Kasumi-1 (cell line): ENCODE data around the gene PTBP3.
"Not testable (repeated sequence)": the region's sequence is repeated elsewhere in the genome, so short reads cannot be mapped to it uniquely, and the experiment has no call there.

Source experiments
- DNase-seq, 2 experiments: peaks; one replicate each; lab custom pipeline; 2025; lab: John Stamatoyannopoulos, UW

The PTBP3 gene, protein sequence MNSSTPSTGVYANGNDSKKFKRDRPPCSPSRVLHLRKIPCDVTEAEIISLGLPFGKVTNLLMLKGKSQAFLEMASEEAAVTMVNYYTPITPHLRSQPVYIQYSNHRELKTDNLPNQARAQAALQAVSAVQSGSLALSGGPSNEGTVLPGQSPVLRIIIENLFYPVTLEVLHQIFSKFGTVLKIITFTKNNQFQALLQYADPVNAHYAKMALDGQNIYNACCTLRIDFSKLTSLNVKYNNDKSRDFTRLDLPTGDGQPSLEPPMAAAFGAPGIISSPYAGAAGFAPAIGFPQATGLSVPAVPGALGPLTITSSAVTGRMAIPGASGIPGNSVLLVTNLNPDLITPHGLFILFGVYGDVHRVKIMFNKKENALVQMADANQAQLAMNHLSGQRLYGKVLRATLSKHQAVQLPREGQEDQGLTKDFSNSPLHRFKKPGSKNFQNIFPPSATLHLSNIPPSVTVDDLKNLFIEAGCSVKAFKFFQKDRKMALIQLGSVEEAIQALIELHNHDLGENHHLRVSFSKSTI

GRCh38 chr9:112332977-112333638 is at the start of gene PTBP3:
TSS of gene PTBP3 (minus strand) at chr9:112333619. CDS start at chr9:112297865, 35,754 bp downstream.
- no peak for DNase-seq

DNA sequence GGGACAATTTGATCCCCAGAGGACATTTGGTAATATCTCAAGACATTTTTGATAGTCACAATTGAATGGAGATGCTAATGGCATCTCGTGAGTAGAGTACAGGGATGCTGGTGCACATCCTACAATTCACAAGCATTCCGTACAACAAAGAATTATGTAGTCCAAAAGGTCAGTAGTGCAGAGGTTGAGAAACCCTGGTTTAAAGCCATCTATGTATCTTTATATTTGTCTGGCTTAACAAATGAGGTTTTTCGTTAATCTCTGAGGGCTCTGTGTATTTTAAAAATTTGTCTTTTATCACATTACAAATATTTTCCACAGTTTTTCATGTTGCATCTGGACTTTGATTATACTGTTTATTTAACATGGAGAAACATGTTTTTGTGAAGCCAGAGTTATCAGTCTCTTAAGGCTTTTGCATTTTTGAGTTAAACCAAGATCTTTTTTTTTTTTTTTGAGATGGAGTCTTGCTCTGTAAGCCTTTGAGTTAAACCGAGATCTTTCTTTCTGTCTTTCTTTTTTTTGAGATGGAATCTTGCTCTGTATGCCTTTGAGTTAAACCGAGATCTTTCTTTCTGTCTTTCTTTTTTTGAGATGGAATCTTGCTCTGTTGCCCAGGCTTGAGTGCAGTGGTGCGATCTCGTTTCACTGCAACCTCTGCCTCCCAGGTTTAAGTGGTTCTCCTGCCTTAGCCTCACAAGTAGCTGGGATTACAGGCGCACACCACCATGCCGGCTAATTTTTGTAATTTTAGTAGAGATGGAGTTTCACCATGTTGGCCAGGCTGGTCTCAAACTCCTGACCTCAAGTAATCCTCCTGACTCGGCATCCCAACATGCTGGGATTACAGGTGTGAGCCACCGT is 49.3 kb upstream of the PTBP3 start:
- no peak for DNase-seq

- DNase-seq: no peak
These were observed 48.6 kb upstream of the PTBP3 start for GRCh38 chr9:112382066-112382465.

DNA sequence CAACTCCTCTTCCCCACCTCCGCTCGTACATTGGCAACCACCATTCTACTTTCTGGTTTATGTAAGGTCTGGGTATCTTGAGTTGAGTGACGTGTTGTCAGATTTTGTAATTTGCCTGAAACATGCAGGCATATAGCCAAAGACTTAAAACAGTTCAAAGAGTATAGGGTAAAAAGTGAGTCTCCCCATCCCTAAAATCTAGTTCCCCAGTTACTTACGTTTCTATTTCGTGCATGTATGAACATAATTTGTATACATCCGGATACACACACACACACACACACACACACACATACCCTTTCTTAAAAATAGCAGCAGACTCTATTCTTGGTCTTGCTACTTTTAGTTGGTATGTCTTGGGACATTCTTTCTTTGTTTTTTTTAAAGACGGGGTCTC is 47.4 kb upstream of the PTBP3 start:
- peak in 1 of 2 experiments; percentile 45 for DNase-seq

DNA sequence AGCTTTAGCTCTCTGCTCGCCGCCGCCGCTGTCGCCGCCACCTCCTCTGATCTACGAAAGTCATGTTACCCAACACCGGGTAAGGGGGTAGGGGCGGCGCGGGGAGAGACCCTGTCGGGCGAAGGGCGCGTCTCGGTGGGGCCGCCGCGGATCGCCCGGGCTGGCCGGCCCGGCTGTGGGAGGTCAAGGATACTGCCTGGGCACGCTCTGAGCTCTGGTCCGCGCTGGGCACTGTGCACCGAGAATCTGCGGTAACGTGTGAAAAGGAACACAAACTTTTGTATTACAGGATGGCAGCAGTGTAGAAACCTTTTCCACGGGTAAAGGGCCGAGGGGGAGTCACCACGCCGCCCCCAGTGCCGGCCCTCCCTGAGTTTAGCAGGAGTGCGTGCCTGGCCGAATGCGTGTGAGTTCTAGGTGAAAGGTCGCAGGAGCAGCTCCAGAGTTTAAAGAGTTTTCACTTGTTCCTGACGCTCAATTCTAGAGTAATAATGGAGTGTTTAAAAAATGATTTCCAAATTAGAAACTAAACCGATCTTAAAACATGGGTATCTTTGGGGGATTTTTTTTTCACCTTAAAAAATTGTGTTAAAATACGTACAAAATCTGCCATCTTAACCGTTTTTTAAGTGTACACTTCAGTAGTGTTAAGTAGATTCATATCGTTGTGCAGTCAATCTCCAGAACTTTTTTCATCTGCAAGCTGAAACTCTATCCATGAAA is 46.8 kb upstream of the PTBP3 start, which contains the start of gene HSDL2:
Gene HSDL2 (plus strand): TSS at position 7 of the 723 bp plus-strand sequence. CDS start 56 bp downstream, at position 63.
- DNase-seq: peak; percentile 49 to 52

- DNase-seq: peak; percentile 96 to 98
These were observed 46.0 kb upstream of the PTBP3 start for GRCh38 chr9:112379177-112380101.

- DNase-seq: peak; percentile 20 to 42
These were observed 45.1 kb upstream of the PTBP3 start for GRCh38 chr9:112378328-112379176.

DNA sequence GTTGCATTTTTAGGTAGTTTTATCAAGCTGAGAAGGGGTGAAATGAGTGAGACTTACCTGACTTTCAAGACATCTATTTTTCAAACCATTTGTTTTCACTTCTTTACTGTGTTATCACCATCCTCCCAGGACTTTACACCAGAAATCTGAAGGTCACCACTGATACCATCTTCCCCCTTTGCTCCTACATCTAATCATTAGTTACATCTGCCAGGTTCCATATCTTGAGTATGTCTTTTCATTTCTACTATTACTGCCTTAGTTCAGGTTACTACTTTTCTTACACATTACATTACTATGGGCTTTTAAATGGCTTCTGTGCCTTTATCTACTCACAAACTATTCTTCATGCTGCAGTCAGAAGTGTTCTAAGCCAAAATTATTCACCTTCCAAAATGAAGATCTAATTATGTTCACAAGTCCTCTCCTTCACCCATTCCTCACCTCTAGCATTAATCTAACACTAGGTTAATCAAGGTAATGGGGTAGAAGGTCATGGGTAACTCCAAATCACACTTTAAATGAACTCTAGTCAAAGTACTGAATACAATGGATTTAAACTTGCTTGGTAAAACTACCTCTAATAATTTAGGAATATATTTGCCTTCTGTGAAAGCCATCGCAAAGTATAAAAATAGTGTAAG is 44.4 kb upstream of the PTBP3 start:
- DNase-seq: no peak

GRCh38 chr9:112377087-112377486 is 43.7 kb upstream of the PTBP3 start:
- no peak for DNase-seq

GRCh38 chr9:112375361-112375760 is 41.9 kb upstream of the PTBP3 start:
- DNase-seq: no peak

- DNase-seq: not testable (repeated sequence)
These were observed 40.8 kb upstream of the PTBP3 start for GRCh38 chr9:112374232-112374631.

- not testable (repeated sequence) for DNase-seq
These were observed 40.2 kb upstream of the PTBP3 start for GRCh38 chr9:112373666-112374065.

- DNase-seq: no peak
These were observed 37.6 kb upstream of the PTBP3 start for GRCh38 chr9:112371060-112371459.

- no peak for DNase-seq
These were observed 36.4 kb upstream of the PTBP3 start for GRCh38 chr9:112369817-112370216.

DNA sequence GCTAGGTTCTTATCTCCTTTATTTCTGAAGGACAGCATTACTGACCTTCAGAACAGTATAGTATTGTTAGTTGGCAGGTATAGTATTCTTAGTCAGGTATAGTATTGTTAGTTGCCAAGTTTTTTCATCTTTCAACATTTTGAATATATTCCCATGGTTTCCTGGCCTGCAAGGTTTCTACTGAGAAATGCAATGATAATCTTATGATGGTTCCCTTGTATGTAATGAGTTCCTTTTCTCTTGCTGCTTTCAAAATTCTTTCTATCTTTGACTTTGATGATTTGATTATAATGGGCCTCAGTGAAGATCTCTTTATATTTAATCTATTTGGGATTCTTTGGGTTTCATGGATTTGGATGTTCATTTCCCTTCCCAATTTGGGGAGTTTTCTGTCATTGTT is 34.0 kb upstream of the PTBP3 start:
- DNase-seq: no peak

- DNase-seq: no peak
These were observed 33.2 kb upstream of the PTBP3 start for GRCh38 chr9:112366591-112366990.

GRCh38 chr9:112365257-112365656 is 31.8 kb upstream of the PTBP3 start:
- not testable (repeated sequence) for DNase-seq

- no peak for DNase-seq
These were observed 31.3 kb upstream of the PTBP3 start for GRCh38 chr9:112364761-112365160.

DNA sequence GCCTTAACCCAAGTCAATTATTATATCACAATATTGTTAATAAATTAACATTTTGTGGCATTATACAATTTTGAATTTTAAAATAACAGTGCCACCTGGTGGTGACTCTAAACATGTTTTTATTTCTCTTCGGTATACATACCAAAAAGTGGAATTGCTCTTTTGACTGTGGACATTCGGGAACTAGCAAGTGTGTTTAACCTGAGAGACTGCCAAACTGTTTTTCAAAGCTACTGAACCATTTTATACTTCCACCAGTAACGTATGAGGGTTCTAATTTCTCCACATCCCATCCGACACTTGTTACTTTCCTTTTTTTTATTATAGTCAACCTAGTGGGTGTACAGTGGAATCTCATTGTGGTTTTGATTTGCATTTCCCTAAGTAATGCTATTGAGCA is 28.2 kb upstream of the PTBP3 start:
- peak; percentile 42 to 70 for DNase-seq
